HG03460 (cell line): ENCODE measurements around the gene MVB12B.

Experiments used
- ATAC-seq: cut with Tn5 transposase; IDR thresholded peaks from one replicate; pipeline ENCODE4 v1.9.1; 2021; ENCODE audit not compliant: unreplicated experiment

Gene MVB12B

DNA sequence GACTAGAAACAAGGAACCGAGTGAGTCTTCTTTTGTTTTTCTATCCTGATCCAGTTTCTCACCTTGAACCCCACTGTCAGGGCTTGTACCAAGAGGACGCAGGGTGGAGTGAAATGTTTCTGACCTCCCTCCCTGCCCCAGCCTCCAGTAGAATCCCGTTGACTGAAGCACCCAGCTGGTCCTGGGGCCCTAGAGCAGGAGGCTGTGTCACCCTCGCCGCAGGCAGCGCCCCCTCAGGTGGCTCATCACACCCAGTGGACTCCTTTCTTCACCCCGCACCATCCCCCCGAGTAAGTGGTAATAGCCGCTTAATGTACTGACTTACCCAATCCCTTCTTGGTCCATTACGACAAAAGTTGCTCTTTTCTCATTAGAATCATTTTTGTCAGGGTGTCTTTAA lies 53.8 kb downstream of the MVB12B start:
- ATAC-seq, result no peak

DNA sequence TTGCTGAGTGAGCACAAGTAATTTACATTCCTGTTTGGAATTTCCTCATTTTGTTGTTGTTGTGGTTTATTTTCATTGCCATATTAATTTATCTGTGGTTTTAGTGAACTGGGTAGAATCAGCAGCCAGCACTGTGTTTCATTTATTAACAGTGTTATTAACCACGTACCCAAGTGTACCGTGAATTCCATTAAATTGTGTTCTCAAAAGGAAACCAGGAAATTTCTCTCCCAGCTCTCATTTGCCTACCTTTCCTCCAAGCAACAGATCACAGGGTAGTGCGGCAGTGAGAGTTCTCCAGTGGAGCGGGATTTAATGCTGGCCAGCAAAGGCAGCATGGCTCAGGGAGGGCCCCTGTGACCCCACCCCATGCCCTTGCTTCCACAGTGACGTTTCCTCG lies 54.6 kb downstream of the MVB12B start:
- ATAC-seq, result no peak

DNA sequence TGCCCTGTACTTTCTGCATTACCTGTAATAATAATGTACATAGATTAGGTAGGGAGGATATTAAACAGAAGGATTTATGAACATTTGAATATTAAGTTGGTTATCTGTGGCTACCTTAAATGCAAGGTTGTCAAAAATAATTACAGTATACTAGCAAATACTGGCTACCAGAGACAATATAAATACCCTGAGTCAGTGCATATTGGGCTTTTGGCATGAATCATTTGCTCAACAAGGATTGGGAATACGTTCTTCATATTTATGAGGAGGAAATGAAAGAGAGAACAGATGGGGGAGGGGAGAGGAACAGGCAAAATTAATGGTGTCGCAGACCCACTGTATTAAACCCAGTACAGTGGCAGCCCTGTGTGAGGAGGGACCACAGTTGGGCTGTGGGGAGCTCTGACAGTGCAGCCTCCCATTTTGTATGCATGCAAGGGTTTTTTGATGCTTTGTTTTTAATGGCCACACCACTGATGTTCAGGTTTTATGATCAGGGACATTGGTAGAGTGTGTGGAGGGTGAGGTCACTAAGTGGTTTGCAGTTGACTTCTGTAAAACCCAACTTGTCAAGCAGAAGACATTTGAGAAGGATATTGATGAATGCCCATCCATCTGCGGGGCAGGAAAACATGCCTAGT lies 56.9 kb downstream of the MVB12B start:
- no peak for ATAC-seq

DNA sequence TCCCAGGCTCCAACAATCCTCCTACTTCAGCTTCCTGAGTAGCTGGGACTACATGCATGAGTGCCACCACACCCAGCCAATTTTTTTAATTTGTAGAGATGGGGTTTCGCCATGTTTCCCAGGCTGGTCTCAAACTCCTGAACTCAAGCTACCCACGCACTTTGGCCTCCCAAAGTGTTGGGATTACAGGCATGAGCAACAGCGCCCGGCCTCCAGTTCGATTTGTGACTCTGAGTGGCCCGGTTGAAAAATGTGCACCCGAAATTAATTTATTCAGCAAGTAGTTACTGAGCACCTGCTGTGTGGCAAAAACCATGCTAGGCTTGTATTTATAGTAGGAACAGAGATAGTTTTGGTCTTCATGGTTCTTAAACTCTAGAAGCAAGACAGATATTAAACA lies 58.3 kb downstream of the MVB12B start:
- no peak for ATAC-seq

DNA sequence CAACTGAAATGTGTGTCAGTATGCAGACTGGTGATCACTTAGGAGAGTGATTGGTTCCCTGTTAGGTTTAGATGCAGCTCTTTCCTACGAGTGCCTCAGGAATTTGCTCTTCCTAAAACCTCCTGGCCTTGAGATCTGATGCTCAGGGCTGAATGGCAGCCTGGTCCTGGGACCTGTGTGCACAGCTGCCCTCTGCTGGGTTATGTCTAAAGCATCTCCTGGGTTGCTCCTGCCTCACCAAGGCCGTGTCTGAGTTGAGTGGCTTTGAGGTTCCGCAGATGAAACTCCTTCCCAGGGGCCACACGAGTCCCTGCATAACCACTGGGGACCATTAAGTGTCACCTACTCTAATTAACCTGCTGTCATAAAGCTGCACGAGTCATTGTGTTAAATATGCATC lies 59.5 kb downstream of the MVB12B start:
- no peak for ATAC-seq

DNA sequence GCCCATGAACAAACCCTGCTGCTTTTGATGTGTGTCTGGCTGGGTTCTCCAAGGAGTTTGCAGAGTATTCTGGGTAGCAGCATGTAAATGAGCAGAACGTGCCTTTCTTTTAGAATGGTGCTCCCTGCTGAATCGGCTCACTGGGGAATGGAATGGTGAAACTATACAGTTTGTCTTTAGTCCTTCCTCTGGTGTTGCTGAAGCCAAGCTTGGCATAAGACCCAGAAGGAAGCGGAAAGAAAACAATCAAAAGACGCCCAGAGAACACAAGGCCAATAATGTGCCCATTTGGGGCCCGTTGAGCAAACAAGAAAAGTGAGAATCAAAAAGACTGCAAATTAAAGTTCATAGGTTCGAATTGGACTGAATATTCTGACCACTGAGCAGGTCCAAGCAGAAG lies 60.1 kb downstream of the MVB12B start:
- ATAC-seq, result no peak

DNA sequence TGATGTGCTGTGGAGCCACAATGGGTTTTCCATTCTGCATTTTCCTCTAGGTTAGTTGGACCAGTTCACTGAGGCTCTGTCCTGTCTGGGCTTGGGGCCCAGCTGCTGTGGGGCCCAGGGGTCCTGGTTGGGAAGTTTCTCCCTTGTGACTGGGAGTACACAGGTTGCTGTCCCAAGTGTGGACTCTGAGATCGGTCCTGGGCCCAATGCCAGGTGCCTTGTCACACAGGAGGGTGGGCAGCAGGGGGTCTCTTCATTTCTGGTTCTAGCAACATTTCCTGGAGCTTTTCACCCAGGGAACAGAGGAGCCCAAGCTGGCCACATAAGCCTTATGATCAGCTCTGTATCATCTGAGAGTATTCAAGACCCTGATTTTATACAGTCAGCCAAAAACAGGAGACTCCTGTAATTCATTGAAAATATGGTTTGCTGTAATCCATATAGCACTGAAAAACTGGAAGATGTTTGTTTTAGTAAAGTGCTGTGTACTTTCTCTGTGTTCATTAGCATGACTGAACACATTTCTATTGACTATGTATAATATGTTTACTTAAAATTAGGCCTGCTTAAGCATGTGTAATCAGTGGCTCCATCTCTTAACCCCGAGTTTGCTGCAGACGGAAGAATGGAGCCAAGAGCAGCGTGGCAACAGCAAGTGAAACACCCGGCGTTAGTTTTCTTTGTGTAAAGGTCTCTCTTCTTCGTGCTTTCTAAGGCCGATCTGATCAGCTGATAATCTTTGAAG lies 62.5 kb downstream of the MVB12B start:
- no peak for ATAC-seq

DNA sequence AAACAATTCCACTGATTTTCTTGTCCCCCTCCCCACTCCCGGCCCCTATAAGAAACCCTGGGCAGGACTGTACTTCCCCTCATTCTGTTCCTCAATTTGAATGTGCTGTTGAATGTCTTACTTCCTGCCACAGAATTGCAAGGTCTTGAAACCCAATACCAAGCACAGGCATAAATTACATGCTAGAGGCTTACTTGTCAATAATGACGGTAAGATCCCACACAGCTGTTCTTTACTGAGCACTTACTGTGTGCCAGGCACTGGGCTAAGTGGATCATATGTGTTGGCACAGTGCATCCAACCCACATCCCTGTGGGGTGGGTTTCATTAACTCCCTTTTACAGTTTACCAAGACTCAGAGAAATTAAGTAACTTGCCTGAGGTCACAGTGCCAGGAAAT lies 63.4 kb downstream of the MVB12B start:
- no peak for ATAC-seq

DNA sequence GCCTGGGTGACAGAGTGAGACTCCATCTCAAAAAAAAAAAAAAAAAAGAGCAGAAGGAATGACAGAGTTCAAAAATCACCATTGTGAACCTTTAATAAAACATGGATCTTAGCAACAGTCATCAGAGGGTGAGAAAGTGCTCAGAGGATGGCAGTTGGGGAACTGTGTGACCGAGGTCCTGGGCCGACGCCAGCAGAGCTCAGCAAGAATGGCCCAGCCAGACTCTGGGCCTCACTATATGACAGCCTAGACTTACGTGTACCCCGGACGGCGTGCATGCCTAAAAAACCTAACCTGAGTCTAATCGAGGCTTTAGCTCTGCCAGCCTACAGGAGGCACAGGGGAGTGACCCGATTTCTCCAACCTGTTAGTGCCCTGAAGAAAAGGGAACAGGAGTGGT lies 64.3 kb downstream of the MVB12B start:
- no peak for ATAC-seq

DNA sequence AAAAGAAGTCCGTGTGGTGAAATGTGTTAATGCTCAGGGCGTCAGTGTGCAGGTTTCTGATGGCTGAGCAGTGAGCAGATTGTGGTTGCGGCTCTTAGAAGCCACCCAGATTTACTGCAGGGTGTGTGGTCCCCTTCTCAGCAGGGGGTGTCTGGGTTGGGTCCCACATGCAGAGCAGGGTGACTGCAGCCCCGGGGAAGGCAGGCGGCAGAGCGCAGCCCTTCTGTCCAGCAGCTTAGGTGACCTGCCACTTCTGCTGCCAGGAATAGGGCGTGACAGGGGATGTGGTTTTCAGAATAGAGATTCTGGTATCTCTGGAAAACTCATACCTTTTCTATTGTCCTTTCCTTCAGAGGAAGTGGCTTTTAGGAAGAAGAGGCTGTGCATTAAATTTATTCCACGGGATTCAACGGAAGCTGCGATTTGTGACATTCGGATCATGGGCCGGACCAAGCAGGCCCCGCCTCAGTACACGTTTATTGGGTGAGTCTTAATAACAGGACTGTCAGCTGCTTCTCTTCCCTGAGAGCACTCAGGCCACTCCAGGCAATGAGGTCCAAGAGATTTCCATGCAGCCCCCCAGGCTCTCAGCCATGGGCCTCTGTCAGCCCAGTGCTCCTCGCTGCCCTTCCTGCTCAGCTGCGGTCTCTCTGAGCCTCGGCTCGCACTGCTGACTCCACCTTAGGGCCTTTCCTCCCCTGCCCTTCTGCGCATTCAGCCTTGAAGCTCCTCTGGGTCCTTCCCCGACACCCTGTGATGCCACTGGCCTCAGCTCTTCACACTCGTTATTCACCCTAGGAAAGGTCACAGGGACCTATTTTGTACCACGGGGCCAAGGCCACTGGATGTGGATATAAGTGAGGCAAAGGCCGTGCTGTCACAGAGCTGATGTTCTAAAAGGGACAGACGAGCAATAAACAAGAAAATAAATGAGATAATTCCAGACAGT lies 65.4 kb downstream of the MVB12B start:
- no peak for ATAC-seq

DNA sequence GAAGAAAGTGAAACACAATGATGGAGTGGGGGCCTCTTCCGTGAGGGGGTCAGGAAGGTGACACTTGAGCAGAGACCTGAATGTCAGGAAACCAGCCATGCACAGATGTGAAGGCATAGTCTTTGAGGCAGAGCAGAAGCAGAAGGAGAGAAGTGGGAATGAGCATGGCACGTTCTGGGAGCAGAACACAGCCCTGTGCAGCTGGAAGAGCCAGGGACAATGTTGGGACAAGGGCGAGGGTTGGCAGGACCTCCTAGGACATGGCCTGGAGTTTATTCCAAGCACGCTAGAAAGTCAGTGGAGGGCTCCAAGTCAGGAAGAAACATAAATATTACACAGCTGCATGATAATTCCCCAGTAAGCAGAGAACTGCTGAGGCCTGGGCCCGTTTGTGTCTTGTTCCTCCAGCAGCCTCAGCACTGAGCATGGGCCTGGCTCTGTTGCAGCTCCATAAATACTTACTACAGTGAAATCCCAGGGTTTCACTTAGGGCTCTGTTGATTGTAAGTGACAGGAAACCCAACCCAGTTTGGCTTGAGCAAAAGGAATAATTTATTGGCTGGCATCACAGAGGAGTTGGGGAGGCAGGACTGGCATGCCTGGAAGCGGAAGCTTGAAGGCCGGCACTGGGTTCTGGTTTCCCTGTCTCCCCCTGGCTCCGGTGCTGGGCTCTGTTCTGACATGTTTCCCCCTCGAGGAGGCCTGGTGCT lies 66.2 kb downstream of the MVB12B start:
- ATAC-seq, result no peak

DNA sequence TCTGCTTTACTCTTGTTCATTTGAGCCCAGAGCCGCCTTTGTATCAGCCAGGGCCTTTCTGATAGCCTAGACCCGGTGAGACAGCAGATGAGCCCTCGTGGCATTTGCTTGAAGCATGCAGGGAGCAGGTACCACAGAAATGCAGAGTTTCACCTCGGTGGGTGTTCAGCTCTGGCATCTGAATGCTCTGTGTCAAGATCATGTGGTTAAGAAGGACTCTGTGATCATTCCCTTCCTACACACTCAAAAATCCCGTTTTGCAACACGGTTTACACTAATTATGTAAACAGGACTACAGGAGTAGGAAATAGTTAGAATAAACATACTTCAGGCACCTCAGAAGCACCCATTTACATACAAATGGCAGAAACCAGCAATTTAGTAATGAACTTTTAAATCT lies 67.2 kb downstream of the MVB12B start:
- ATAC-seq, result no peak

DNA sequence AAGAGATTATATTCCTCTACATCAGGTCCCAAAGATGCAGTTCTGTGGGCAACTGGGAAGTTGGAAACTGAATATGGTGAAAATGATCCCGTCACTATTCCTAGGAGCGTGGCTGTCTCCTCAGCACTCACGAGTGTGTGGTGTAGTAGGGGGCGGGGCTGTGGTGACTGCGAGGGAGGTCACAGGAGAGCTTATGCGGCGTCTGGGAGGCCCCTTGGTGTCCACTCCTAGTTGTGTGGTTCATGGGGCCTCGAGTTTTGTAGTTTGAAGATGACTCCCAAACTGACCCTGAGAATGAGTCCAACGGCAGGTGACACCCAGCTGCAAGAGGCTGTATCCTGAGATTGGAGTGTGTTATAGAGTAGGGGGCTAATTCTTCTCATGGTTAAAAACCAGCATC lies 68.2 kb downstream of the MVB12B start:
- no peak for ATAC-seq

DNA sequence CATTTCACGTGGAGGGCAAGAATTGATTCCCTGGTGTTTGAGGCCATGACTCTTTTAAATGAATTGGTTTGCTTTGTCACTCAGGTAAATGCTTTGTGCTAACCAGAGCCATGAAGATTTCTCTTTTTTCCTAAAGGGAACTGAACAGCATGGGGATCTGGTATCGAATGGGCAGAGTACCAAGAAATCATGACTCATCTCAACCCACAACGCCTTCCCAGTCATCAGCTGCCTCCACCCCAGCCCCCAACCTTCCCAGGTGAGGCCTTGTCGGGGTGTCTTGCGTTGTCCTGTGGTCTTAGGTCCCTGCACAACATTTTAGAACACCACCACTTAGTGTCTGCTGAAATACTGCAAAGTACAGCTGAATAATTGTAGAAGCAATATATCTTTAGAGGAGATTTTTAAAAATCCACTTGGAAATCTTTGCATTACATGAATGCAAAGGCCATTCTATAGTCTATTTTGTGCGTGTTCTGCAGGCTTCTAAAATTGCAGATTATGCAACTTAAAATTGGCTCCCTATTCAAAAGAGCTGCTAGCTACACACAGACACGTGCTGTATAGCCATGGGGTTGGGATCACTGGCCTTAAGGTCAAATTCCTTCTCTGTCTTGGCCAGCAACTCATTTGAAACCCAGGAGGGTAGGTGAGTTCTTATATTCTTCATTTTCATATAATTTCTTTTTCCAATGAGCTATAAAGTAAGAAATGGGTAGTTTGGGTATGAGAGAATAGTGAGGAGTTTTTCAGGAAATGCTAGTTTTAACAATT lies 69.0 kb downstream of the MVB12B start:
- ATAC-seq, result no peak

DNA sequence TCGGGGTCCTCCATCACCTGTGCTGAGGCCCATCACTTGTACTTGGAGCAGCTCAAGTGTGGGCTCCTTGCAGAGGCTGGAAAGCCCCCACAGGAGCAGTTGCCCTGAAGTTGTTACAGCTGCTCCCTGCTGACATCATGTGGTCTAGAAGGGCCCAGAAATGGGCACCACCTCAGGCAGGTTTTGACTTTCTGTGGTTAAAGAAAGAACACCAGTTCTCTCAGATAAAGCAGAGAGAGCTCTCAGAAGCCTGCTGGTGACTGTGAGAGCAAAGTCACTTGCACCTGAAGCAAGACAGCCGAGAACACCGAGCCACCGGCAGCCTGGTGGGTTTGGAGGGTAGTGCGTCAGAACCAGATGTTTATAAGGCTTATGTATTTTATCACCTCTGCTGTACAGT lies 70.4 kb downstream of the MVB12B start:
- ATAC-seq, result peak; percentile 83

DNA sequence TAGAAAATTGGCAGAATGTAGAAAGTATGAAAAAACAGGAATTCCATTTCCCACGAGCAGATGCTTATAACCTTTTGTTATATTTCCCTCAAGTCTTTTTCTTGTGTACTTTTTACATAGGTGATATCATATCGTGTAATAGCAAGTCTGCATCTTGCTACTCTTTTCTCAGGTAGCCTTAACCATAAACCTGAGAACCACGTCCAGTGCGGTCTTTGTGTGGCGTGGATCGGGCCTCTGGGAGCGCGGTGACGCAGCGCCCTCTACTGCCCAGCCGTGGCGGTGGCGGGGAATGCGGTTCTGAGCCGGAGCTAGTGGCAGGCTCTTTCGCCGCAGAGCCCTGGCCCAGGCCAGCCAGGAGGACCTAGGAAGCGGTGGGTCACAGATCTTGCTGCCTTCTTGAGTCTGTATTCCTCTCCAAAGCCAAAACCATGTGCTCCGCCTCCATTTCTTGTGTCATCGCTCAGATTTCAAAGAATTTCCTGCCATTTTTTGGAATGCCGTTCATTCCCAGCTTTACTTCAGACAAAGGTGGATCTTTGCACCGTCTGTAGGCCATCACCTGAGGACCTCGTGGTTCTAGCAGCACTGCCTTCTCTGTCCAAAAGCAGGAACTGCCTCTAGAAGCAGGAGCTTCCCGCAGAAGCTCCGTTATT lies 71.9 kb downstream of the MVB12B start:
- no peak for ATAC-seq

DNA sequence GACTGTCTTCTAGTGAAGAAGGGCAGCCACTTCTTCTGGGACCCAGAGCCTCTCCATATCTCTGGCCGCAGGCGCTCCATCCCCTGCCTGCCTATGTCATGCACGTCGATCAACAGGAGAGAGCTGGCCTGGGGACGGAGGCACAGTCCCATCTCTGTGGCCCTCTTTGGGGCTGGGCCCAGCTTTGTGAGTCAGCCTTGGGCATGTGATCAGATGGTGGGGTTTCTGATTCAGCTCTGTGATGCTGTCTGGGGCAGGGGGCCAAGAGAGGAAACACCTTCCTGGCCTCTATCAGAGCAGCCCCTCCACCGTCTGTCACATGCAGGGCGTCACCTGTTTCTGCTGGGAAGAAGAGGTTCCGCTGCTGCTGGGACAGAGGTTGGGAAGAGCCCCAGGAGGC lies 72.6 kb downstream of the MVB12B start:
- ATAC-seq, result no peak

DNA sequence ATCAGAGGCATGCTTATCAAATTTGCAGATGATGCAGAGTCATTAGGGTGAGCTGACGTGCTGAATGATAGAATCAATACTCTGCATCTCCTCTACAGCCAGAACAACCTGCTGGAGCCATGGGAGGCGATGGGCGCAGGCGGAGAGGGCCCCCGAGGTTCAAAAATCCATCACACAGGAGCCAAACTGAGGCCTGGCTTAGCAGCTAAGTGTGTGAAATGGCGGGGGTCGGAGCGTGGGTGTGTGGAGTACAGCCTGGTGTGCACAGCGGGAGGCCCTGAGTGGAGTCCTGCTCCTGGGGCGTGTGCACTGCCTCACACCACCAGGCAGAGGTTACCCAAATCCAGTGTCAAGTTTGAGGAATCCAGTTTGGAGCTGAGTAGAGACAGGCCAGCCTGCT lies 73.2 kb downstream of the MVB12B start:
- no peak for ATAC-seq

DNA sequence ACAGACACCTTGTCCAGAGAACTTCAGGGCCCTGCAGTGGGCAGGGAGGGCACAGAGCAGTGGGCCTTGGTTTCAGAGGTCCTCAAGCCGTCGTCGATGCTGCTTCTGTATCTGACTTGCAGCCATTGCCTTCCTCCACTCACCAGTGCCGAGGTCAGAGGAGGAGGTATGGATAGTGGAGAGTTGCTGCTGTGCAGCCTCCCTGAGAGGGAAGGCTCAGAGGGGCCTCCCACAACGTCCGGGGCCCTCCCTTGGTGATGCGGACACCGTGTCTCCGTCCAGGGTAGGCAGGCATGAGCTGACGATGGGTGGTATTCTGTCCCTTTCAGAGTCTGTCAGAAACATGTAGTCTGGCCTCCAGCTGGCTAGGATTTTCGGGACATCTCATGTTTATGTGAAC lies 73.9 kb downstream of the MVB12B start:
- no peak for ATAC-seq

DNA sequence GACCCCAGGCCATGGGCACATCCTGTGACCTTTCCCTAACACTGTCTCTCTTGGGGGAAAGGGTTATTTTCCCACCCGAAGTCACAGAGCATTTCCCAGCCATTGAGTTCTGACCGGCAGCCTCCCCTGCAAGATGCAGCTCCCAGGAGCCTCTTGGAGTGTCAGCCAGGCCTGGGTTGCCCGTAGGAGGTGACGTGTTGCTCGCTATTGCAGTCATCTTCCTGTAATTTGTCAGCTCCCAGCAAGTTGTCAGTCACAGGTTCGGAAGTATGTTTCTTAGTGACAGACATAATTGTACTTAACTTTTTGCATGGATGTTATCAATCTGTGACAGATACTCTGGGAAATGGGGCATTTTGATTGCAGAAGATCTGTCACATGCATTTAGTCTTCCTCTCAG lies 74.5 kb downstream of the MVB12B start:
- ATAC-seq, result no peak
